HG03196 (cell line): ENCODE measurements around the gene IKZF1.

Source experiments
- ATAC-seq: cut with Tn5 transposase; IDR thresholded peaks from one replicate; pipeline ENCODE4 v1.9.1; 2021; ENCODE audit not compliant: unreplicated experiment

The IKZF1 gene

DNA sequence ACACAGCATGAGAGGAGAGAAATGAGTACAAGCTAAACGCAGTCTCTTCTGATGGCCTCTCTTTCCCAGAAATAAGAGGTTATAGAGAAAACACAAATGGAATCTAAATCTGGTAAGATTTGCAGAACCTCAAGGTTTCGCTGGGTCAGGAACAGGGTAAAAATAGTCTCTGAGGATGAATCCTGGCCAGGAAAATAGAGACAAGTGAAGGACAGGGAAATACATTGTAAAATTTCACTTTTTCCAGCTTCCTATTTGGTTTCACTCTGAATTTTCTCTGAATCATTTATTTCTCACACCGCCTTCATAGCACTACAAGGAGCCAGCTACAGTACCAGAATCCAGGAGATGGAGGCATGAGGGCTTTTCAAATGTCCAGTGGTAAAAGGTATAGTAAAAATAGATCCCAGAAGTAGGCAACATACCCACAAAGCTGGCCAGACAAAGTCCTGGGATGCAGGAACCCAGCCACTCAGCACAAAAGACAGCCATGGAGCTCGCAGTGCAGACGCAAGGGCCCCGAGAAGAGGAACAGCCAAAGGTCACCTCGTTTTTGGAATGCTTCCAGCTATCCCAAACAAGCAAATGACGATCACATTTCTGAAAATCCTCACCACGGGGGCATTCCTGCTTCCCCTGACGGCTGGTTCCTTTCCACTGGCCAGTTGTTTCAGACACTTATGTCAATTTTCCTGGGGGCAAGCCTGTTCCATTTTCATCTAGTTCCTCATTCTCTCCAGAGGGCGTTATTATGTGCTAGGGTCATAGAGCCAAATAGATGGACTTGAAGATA is 21.5 kb upstream of the IKZF1 start:
- no peak for ATAC-seq

DNA sequence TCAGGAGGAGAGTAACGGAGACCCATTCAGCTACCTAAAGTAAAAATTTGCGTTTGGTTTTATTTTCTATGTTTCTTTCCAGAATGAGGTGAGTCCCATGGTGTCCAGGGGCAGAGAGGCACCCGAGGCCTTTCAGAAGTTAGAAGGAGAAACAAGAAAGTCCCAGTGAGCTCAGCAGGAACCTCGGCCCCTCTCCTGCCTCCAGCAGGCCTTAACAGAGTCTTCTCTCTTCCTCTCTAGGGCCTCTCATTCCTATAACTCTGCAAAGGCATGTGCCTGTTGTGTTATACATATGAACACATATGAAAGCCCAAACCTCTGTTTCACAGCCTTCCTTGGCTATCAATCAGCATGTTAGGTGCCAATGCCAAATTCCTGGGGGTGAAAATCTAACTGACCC is 20.8 kb upstream of the IKZF1 start:
- no peak for ATAC-seq

DNA sequence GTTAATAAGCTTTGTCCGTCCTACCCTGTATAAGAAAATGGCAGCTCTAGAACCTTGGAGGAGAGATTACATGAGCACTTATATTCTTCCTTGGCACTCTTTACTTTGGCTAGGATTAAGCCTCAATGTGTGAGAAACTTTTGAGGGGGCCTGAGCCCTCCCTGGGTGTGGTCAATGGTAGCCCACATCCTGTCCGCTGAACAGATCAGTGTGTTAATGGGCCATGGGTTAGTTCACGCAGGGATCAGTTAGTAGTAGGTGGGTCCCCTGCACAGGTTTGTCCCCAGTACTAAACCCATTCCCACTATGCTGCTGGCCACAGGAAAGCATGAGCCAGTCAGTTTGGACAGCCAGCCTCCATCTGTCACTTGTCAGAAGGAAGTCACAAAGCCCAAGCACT is 20.2 kb upstream of the IKZF1 start:
- ATAC-seq: no peak

DNA sequence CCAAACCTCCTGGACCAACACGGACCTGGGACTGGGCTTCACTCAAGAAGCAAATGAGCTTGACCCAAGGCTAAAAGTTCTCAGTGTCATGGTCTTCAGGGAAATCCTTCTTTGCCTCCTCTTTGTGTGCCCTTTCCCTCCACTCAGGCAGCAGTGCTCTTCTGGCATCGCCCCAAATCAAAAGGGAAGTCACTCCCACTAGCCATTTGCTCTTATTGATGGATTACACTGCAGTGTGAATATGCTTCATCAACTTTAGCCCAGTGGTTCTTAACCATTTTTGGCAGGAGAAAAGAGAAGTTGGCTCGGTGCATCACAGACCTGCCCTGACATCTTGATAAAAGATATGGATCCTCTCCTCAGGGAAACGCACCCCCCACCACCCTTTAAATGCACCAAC is 19.2 kb upstream of the IKZF1 start:
- no peak for ATAC-seq

DNA sequence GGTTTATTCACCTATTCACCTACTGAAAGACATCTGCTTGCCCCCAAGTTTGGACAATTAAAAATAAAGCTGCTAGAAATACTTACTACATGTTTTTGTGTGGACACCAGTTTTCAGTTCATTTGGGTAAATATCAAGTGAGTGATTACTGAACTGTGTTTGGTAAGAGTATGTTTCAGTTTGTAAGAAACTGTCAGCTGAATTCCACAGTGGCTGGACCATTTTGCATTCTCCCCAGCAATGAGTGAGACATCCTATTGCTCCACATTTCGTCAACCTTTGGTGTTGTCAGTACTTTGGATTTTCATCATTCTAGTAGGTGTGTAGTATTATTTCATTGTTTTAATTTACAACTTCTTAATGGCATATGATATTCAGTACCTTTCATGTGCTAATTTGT is 17.4 kb upstream of the IKZF1 start:
- no peak for ATAC-seq

DNA sequence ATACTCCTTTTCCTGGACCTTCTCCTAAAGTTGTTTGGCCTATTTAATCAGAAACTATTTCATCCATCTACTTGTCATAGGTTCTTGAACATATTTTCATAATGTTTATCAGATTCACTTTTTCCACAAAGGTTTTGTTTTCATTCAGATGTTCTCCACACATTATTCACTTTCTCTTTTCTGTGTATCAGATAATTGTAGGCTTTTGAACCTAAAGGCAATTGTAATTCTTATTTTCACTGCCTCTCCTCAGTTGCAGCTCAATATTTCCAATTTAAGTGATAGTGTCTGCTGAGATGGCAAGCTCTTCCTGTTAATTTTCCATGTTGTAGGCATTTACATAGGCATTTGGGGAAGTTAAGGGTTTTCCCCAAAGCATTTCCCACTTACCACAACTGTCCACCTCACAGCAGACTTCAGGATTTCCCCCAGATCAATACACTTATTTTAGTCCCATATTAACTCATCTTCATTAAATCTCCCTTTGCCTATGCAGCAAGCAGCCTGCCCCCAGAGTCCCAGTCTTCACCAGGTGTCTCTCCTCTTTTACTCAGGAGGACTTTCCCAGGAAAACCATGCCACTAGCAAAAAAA is 12.3 kb upstream of the IKZF1 start:
- no peak for ATAC-seq

DNA sequence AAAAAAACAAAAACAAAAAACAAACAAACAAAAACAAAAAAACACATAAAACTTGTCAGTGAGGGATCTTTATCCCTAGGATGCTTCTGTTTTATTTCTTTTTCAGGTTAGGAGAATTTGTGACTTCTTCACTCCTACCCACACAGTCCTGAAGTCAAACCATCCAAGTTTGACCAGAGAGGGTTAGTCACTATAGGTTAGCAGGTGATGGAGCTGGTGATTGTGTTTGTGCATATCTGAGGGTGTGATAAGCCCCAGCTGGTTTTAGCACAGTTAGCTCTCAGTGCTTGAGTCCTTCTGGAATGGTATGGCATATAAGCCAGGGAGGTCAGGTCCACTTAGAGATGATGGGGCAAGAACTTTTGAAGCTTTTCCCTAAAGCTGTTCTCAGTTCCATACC is 11.8 kb upstream of the IKZF1 start:
- no peak for ATAC-seq

DNA sequence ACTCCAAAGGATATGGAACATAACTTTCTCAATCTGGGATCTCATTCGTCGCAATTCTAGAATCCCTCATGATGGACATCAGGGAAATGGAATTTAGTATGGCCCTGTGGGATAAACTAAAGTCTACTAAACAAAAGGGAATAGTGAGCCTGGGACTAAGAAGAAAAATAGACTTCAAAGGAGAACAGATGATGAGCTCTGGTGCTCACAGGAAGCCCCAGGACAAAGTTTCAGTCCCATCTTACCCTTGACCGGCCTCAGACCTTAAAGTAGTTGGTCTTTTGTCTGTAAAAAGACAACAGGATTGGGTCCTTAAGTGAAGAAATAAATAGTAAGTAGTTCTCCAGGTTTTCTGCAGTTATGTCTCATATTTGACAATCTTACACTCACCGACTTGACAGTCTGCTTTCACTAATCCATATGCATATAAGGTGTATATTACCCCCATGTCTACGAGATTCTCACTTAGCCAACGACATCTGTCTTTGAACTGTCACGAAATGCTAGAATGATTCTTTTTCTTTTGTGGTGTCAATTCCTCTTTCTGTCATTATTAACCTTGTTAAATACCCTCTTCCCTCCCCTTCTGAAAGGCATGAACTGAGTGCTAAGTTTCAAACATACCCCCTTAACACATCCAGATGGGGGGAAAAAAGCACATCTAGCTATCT is 10.9 kb upstream of the IKZF1 start:
- ATAC-seq: no peak

DNA sequence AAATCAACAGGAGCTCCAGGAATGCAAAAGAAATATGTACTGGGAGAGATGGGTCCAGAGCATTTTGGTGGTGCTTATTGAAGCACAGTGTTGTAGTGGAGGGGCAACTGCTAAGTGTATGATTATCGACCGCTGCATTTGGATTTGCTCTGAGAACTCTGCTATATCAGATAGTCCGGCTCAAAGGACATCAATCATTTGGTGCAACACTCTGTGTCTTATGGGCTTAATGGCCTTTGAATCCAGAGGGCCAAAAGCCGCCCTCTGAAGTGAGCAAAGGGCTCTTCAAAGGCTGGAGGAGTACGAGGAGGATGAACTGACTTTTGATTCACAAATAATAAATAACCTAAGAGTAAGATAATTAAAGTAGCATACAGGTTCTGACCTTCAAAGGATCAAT is 9.4 kb upstream of the IKZF1 start:
- no peak for ATAC-seq

DNA sequence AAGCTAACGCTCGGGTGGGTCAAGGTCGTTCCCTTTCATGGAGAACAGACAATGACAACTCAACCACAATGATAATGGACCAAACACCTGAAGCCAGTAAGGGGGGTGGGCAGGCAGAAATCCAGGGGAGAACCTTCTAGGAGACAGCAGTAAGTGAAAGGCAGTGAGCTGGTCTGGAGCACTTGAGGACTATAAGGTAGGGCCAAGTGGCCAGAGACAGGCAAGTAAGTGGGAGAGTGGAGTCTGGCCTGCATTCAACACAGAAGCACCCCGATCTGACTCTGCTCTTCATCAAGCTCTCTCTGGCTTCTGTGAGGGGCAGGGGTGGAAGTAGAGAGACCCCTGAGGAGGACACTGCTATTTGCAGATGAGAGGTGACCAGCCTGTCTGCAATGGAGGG is 7.7 kb upstream of the IKZF1 start:
- no peak for ATAC-seq

DNA sequence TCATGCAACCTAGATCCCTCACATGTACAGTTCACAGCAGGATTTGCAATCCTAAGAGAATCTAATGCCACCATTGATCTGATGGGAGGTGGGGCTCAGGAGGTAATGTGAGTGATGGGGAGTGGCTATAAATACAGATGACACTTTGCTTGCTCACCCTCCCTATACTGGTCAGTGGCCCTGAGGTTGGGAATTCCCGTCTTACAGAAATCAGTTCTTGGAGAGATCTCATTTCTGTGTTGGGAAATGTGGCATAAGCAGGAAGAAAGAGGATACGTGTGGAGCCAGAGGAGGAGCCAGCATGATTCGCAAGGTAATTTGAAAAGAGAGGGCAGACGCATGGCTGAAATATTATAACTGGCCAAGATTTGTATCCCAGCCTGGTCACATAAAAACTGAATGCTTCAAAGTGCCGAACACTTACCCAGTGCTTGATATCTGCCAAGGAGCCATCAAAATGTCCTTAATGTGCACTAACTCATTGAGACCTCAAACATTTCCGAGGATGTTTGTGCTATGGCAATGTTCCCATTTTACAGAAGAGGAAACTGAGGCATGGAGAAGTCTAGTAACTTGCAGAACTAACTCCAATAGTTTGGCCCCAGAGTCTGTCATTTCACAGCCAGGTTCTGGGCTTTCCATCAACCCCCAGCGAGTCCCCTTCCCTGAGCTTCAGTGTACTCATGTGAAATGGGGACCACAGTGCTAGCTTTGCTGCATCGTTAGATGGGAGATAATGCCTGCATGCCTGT is 5.5 kb upstream of the IKZF1 start:
- ATAC-seq: no peak

DNA sequence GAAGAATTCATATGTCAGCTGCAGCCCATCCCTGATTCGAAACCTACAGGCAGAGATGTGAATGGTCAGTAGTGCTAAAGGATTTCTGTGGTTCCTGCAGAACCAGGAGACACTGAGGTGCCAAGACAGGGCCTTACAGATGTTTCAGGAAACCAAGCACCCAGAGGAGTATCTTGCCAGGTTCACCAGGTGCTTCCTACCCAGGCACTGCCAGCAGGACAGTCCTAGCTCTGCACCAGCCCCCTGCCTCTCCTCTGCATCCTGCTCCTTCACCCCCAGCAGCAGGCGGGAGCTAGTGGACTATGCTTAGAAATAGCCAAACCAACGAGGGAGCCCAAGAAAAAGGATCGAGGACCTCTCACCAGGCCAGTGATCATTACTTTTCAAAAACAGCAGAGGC is 4.2 kb upstream of the IKZF1 start:
- no peak for ATAC-seq

DNA sequence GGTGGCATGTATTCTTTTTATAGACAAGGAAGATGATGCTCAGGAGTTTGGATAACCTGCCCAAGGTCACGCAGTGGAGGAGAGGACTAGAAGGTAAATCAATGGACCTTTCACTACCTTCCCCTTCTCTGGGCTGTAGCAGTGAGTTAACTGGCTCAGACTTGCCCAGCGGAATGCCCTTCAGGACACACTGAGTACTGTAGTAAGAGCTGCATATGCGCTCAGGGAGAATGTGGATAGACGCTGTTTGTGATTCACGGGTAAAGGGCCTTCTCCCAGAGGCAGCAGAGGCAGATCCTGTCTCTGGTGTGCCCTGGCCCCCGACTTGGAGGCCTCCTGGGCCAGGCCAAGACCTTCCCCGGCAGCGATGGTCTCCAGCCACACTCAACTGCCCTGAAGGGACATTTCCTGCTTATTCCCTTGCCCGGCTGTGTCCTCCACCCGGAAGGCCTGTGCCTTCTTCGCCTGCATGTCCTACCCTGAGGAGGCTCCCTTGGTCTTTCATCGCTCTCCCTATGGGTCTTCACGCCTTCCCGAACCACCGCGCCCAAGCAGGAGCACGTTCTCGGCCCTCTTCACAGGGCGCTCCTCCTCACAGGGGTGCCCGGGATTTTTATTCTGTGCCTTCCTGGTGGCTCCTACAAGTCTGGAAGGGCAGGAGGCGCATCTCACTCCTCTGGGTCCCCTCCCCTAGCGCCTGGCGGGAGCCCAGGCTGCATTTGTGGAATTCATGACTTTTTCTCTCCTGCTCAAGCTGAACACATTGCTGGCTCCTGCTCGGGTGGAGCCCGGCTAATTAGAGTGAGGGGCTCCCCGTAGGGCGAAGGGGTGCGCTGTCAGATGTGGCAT is 1.8 kb upstream of the IKZF1 start:
- ATAC-seq: no peak

DNA sequence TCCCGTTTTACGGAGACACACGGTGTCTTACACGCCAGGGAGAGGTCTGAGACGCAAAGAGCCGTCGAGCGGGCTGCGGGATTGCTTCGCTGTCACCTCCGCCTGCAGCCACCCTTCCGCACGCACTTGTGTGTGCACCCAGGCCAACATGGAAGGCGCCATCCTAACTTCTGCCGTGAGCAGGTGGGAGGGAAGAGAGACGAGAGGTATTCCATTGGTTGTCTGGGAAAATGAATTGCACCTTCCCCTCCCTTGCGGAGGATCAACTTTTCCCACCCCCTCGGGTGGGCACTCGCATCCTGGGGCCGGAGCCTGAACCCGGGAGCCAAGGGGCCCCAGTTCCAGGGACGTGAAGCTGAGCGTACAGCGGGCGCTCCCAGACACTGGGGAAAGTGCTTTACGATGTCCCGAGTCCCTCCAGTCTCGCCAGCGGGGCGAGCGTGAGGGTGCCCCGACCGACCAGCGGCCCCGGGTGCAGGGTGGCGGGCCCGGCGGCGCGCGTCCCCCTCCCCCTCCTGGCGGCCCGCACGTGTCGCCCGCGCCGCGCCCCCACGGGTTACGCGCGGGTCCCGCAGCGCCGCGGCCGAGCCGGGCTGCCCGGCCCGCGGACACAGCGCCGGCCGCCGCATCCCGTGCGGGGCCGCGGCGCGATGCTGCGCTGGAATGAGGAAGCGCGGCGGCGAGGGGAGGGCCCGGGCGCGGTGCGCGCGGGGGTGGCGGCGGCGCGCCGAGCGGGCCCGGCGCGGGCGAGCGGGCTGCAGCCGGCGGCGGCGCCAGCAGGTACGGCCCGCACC is 984 bp upstream of the IKZF1 start:
- peak; percentile 16 for ATAC-seq

DNA sequence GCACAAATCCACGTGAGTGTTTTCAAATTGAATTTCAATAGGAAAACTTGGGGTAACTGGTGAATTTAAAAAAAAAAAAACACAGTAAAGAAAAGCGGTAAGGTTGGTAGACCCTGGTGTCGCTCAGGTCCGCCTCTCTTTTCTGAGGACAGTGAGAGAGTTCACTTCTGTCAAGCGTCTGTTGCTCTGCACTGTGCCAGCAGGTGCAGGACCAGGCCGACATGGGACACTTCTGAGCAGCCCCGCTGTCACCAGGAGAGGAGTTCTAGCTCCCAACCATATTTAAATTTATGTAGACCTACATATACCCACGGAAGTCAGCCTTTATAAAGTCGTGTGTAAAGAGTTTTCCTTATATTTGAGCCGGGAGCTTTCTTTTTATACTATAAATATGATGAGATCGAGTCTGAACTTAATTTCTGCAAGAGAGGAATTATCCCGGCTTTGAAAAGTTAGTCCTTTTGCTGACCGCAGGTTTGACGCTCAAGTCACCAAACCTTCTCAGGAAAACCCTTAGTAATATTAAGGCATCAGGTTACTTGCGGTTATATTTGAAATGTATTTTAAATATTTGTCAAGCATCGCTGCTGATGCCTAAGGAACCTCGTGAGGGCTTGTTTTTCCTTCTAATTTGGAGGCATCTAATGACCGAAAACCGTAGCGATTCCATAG is 531 bp downstream of the IKZF1 start:
- ATAC-seq: peak; percentile 28

DNA sequence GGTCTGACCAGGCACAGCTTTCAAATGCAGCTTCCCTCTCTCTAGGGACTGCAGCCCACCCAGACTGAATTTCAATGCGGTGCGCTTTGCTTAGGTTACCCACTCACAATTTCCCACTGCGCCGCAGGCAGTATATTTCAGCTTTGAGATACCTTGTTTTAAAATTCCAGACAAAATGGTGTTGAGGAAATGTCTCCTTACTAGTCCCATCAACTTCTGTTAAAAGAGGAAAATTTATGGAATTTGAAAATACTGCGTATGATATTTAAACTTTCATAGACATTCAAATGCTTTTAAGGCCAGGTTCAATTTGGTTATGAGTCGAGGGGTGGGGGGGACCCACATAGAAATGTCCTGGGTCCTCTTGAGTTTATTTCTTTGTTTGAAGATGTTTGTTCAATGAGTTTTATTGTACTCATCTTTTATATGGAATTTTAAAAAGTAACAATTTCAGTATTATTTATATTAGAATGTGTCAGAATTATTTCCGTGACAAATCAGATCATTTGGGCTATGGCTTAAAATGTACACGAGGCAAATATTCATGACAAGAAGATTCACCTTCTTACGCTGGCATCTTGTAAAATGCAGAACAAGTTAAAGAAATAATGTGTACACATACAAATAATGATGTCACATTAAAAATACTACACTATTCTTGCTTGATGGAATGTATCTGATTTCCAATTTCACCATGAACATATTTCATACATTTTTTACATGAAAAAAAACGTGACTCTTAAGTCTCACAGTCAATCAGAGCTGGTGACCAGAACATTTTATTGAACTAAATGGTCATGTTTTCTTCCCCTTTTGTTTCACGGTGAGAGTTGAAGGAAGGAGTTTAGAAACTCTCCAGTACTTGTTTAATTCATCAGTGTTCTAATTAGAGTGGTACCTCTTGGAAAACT is 1.3 kb downstream of the IKZF1 start:
- ATAC-seq: no peak

DNA sequence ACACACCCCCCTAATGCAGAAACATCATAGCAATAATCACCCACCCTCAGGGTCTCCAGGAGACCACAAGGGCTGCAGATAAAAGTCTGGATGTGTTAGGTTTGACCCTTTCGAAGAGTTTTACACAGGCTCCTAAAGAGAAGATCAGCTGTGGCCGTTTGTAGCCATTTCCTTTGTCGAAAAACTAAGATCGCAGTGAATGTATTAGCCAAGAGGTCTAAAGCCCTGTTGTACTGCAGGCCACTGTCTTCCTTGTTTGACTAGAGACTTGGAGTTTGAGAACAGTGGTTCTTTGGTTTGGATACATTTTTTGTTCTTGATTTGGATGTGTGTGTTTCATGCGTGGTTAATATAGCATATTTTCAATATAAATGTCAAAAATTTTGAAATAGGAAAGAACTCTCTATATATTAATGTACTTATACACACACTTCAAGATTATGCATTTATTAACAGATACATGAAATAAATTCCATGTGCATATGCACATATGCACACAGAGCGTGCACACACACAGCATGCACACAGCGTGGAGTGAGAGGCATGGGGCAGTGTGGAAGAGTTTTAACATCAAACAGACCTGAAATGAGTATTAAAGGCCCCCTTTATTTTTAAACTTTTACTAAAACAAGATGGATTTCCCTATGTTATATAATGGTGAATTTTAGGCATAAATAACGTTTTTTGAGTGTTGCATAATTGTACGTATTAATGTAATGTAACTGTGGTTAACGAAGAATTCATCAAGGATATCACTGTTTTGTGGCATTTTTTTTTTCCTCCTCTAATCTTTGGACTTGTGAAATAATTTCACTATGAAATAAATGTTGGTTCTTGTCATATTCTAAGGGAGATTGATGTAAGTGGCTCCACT is 2.2 kb downstream of the IKZF1 start:
- no peak for ATAC-seq
